Stomach (tissue), 4 donors: Measurements from ENCODE around the gene FOXA2.
A peak's percentile ranks its signal among the peaks of the same experiment; 100 is the strongest.

Source experiments
- CTCF ChIP-seq, 7 experiments: fragments of 450-650 bp in 4 of 7; fragments of 200-600 bp in 3 of 7; sonication (generic) in 3 of 7; IDR thresholded peaks; one replicate each; pipeline ENCODE4 v1.5.1; 2016 to 2019; ENCODE audit warnings: antibody characterized with exemption in 7 of 7, control low read depth in 2 of 7, mild to moderate bottlenecking in 1 of 7
- EP300 ChIP-seq: sonication (generic); formaldehyde crosslinking; IDR thresholded peaks from one replicate; pipeline ENCODE4 v1.6.1; 2017; ENCODE audit warnings: antibody characterized with exemption
- POLR2A ChIP-seq, 4 donors: fragments of 450-650 bp; IDR thresholded peaks; one replicate each; pipeline ENCODE4 v1.6.1; 2016; ENCODE audit warnings: antibody characterized with exemption in 4 of 4, control low read depth in 2 of 4, mild to moderate bottlenecking in 1 of 4, moderate library complexity in 1 of 4
- POLR2AphosphoS5 ChIP-seq, 3 donors: sonication (generic); formaldehyde crosslinking; IDR thresholded peaks; one replicate each; pipeline ENCODE4 v1.6.1; 2016; ENCODE audit warnings: antibody characterized with exemption in 3 of 3

GRCh38 chr20:22579711-22580697, 4.4 kb downstream of the FOXA2 start:
- TF ChIP-seq CTCF (IDR thresholded peaks at IDR 0.05) (peak in 1 of 7 experiments; percentile 11), POLR2A (IDR thresholded peaks at IDR 0.05) (peak in 1 of 4 donors; percentile 11), POLR2AphosphoS5 (IDR thresholded peaks at IDR 0.05) (peak in 1 of 3 donors; percentile 27), EP300 (no peak)
